H1 (cell line): ENCODE measurements around the gene WSCD1. TPM values are rescaled to one million over a fixed set of nuclear protein-coding genes. Genes with fewer than 3 reads are reported as not detected.

Experiments
- CTCF ChIA-PET: fragments of 300-600 bp; sonication (Branson Sonifier 250); formaldehyde crosslinking; loops from one replicate; lab custom pipeline; 2021; ENCODE audit not compliant: partially characterized antibody; lab: Charles Lee
- POLR2A ChIA-PET: fragments of 300-600 bp; sonication (Branson Sonifier 250); formaldehyde crosslinking; loops from one replicate; lab custom pipeline; 2021; ENCODE audit warnings: inconsistent platforms; ENCODE audit not compliant: partially characterized antibody; lab: Charles Lee
- DNase-seq, 2 experiments: peaks; one replicate each; pipeline versions ENCODE4 v3.0.0 to v3.0.0-alpha.2; 2010 to 2022; ENCODE audit warnings: low spot score in 2 of 2, low read depth in 1 of 2, mixed read lengths in 1 of 2
- FAIRE-seq: peaks from 2 replicates; lab custom pipeline; 2011; peaks lifted over from hg19 to GRCh38; lab: Jason Lieb, UNC
- H2AFZ ChIP-seq: 2 replicates; pipeline ENCODE4 v1.8.1; 2012; ENCODE audit warnings: low read length, inconsistent platforms
- H2AK5ac ChIP-seq: 2 replicates; pipeline ENCODE4 v1.6.1; 2013; ENCODE audit warnings: low read depth, low read length
- H2BK120ac ChIP-seq: replicated peaks from 2 replicates; pipeline ENCODE3; 2013; ENCODE audit warnings: low read depth, low read length, inconsistent platforms
- H2BK12ac ChIP-seq: 2 replicates; pipeline ENCODE4 v1.6.1; 2013; ENCODE audit warnings: low read depth, low read length
- H2BK15ac ChIP-seq: 2 replicates; pipeline ENCODE4 v1.6.1; 2013; ENCODE audit warnings: low read length
- H2BK20ac ChIP-seq: 2 replicates; pipeline ENCODE4 v1.6.1; 2013; ENCODE audit warnings: low read length
- H2BK5ac ChIP-seq: 2 replicates; pipeline ENCODE4 v1.6.1; 2013; ENCODE audit warnings: low read depth, low read length
- H3K14ac ChIP-seq: 2 replicates; pipeline ENCODE4 v1.6.1; 2013; ENCODE audit warnings: inconsistent platforms; ENCODE audit not compliant: insufficient read length
- H3K18ac ChIP-seq: 2 replicates; pipeline ENCODE4 v1.6.1; 2013; ENCODE audit warnings: low read length; ENCODE audit errors: extremely low read depth
- H3K23ac ChIP-seq: 2 replicates; pipeline ENCODE4 v1.6.1; 2013; ENCODE audit warnings: inconsistent platforms; ENCODE audit not compliant: insufficient read length
- H3K23me2 ChIP-seq: 2 replicates; pipeline ENCODE4 v1.6.1; 2013; ENCODE audit warnings: low read depth, low read length
- H3K27ac ChIP-seq: 2 replicates; pipeline ENCODE4 v1.6.1; 2011; ENCODE audit warnings: low read depth, low read length, inconsistent platforms
- H3K27me3 ChIP-seq, 4 experiments: replicated peaks in 1 of 4; 1 replicate in 1 of 4; 2 replicates in 3 of 4; pipeline versions ENCODE4 v1.6.1 to v1.8.1; 2011 to 2013; ENCODE audit warnings: low read length in 3 of 4, mild to moderate bottlenecking in 3 of 4, inconsistent platforms in 2 of 4, mixed read lengths in 2 of 4, moderate library complexity in 1 of 4; ENCODE audit not compliant: control insufficient read depth in 3 of 4, insufficient read depth in 3 of 4; ENCODE audit errors: extremely low read depth in 1 of 4
- H3K36me3 ChIP-seq, 4 experiments: 2 replicates each; pipeline versions ENCODE4 v1.6.1 to v1.8.1; 2011 to 2013; ENCODE audit warnings: mild to moderate bottlenecking in 4 of 4, low read length in 3 of 4, moderate library complexity in 2 of 4, control low read depth in 1 of 4, inconsistent platforms in 1 of 4; ENCODE audit not compliant: insufficient read depth in 4 of 4, control insufficient read depth in 2 of 4
- H3K4ac ChIP-seq: replicated peaks from 2 replicates; pipeline ENCODE3; 2013; ENCODE audit warnings: low read length, low read depth, mixed read lengths, inconsistent platforms; ENCODE audit not compliant: insufficient read length
- H3K4me1 ChIP-seq, 4 experiments: replicated peaks in 1 of 4; 1 replicate in 1 of 4; 2 replicates in 3 of 4; pipeline versions ENCODE4 v1.6.1 to v1.8.1; 2011 to 2013; ENCODE audit warnings: low read length in 3 of 4, inconsistent platforms in 2 of 4, mixed read lengths in 1 of 4; ENCODE audit not compliant: insufficient read depth in 4 of 4, control insufficient read depth in 3 of 4
- H3K4me2 ChIP-seq, 2 experiments: 2 replicates each; pipeline versions ENCODE4 v1.6.1 to v1.8.1; 2011 to 2013; ENCODE audit warnings: low read depth in 2 of 2, low read length in 2 of 2, control low read depth in 1 of 2, inconsistent platforms in 1 of 2, mild to moderate bottlenecking in 1 of 2; ENCODE audit not compliant: insufficient read depth in 1 of 2
- H3K4me3 ChIP-seq, 4 experiments: fragments of 200-600, 300-600 bp in 1 of 4; sonication (generic), shearing (Covaris generic), sonication (Bioruptor Twin) in 1 of 4; 2 replicates each; pipeline versions ENCODE4 v1.5.1 to v1.8.1; 2011 to 2016; ENCODE audit warnings: low read length in 4 of 4, low read depth in 3 of 4, control low read depth in 2 of 4, inconsistent platforms in 2 of 4, mild to moderate bottlenecking in 2 of 4, mixed read lengths in 1 of 4, moderate library complexity in 1 of 4; ENCODE audit not compliant: insufficient read depth in 2 of 4; ENCODE audit errors: extremely low read depth in 1 of 4
- H3K56ac ChIP-seq: replicated peaks from 2 replicates; pipeline ENCODE3; 2013; ENCODE audit warnings: low read depth, mild to moderate bottlenecking, mixed read lengths, low read length, inconsistent platforms; ENCODE audit not compliant: insufficient read length
- H3K79me1 ChIP-seq: 2 replicates; pipeline ENCODE4 v1.6.1; 2013; ENCODE audit warnings: low read depth, low read length, control low read depth
- H3K79me2 ChIP-seq, 2 experiments: 2 replicates each; pipeline versions ENCODE4 v1.6.1 to v1.8.1; 2012 to 2013; ENCODE audit warnings: low read length in 2 of 2, mild to moderate bottlenecking in 2 of 2, inconsistent platforms in 1 of 2; ENCODE audit not compliant: insufficient read depth in 2 of 2, control insufficient read depth in 1 of 2
- H3K9ac ChIP-seq, 4 experiments: replicated peaks in 1 of 4; 1 replicate in 1 of 4; 2 replicates in 3 of 4; pipeline versions ENCODE4 v1.6.1 to v1.8.1; 2011 to 2013; ENCODE audit warnings: low read depth in 3 of 4, low read length in 3 of 4, control low read depth in 2 of 4, mild to moderate bottlenecking in 2 of 4, moderate library complexity in 2 of 4, inconsistent platforms in 1 of 4; ENCODE audit errors: extremely low read depth in 1 of 4
- H3K9me3 ChIP-seq, 2 experiments: 2 replicates each; pipeline versions ENCODE4 v1.6.1 to v1.8.1; 2012 to 2013; ENCODE audit warnings: mild to moderate bottlenecking in 2 of 2, moderate library complexity in 2 of 2, control low read depth in 1 of 2, inconsistent platforms in 1 of 2, low read depth in 1 of 2, low read length in 1 of 2, mixed read lengths in 1 of 2; ENCODE audit not compliant: insufficient read depth in 2 of 2
- H4K20me1 ChIP-seq, 2 experiments: replicated peaks in 1 of 2; 2 replicates each; pipeline versions ENCODE3 to v1.8.1; 2011 to 2013; ENCODE audit warnings: inconsistent platforms in 2 of 2, low read length in 2 of 2, mild to moderate bottlenecking in 1 of 2; ENCODE audit not compliant: insufficient read depth in 2 of 2, control insufficient read depth in 1 of 2
- H4K5ac ChIP-seq: 2 replicates; pipeline ENCODE4 v1.6.1; 2013; ENCODE audit warnings: low read length, low read depth, mixed read lengths, inconsistent platforms; ENCODE audit not compliant: insufficient read length
- H4K8ac ChIP-seq: 2 replicates; pipeline ENCODE4 v1.8.0; 2013; ENCODE audit warnings: mild to moderate bottlenecking, moderate library complexity, low read length, inconsistent platforms; ENCODE audit not compliant: insufficient read depth; ENCODE audit errors: extremely low read depth
- H4K91ac ChIP-seq: replicated peaks from 2 replicates; pipeline ENCODE3; 2013; ENCODE audit warnings: low read length, mixed read lengths, inconsistent platforms; ENCODE audit not compliant: insufficient read length
- CREB1 ChIP-seq: IDR thresholded peaks from 2 replicates; pipeline ENCODE4 v1.6.1; 2012; ENCODE audit warnings: inconsistent platforms
- MAFK ChIP-seq: IDR thresholded peaks from 2 replicates; pipeline ENCODE4 v1.6.1; 2012; ENCODE audit warnings: low read depth, mild to moderate bottlenecking, improper control_type of control experiment, low read length
- WGBS, 2 experiments: shearing (Covaris generic) in 1 of 2; methylation state at CpG; one replicate each; pipeline versions ENCODE4 v1.1.6 to v1.1.7; 2013 to 2015; ENCODE audit warnings: low lambda C conversion rate in 2 of 2, mixed read lengths in 2 of 2, inconsistent platforms in 1 of 2, low coverage in 1 of 2, missing lambda C conversion rate in 1 of 2; ENCODE audit not compliant: insufficient replicate concordance in 2 of 2, insufficient coverage in 1 of 2, insufficient read length in 1 of 2; ENCODE audit errors: extremely low coverage in 1 of 2, missing lambda C conversion rate in 1 of 2; 5-methylcytosine and 5-hydroxymethylcytosine counted together
- polyA plus RNA-seq, 7 experiments: library from polyadenylated mRNA; depleted of rRNA in 3 of 7; stranded (reverse) in 5 of 7; unstranded in 2 of 7; fragments of >200 nt in 5 of 7; fragments of 200-250 nt in 2 of 7; gene quantifications; 1 replicate in 5 of 7; 2 replicates in 1 of 7; 4 replicates in 1 of 7; pipeline versions ENCODE4 v1.2.1 to v1.2.3, GENCODE V29; 2011 to 2013; ENCODE audit warnings: missing spikeins in 2 of 7, mixed read lengths in 2 of 7
- total RNA-seq: library from RNA; stranded (reverse); fragmentation: NEBNext Ultra II Directional; extraction: Animal tissue kit (Norgen Biotek cat#: 25700); gene quantifications from 2 replicates; pipeline ENCODE4 v1.2.1, GENCODE V29; 2021

WSCD1 gene
- total and polyA plus RNA-seq, 2 of the 8 experiments (the other 6 are each of a cell fraction or from before 2014, with no cell fraction given), result 21.9 to 39.0 TPM

- Histone ChIP-seq H3K79me1 (no peaks in the 10 kb centered on the region), H3K56ac (no peak overlapping the region), H4K5ac (no peak overlapping the region), H3K9me3 (no peaks in the 10 kb centered on the region), H3K79me2 (no peaks in the 10 kb centered on the region), H2BK5ac (no peak overlapping the region), H4K20me1 (no peaks in the 10 kb centered on the region), H2AK5ac (0 out of 2 replicates have a peak overlapping the region, but pooled peaks have one; percentile 42), H3K27ac (no peak overlapping the region), H2BK15ac (no peak overlapping the region), H3K27me3 (no peaks in the 10 kb centered on the region), H3K4ac (no peak overlapping the region), H2BK20ac (0 out of 2 replicates have a peak overlapping the region, but pooled peaks have one; percentile 9), H4K91ac (no peak overlapping the region), H3K18ac (no peak overlapping the region), H4K8ac (no peak overlapping the region), H3K23me2 (no peaks in the 10 kb centered on the region; the same call in 1 of the 2 replicates), H3K9ac (no peak overlapping the region), H2AFZ (no peak overlapping the region), H3K14ac (no peak overlapping the region), H3K4me3 (no peak overlapping the region), H2BK12ac (peak overlapping the region; percentile 52; the same call in 1 of the 2 replicates), H3K4me1 (peaks cover 2 to 22% (median 19%) of the 10 kb centered on the region in 4 experiments), H3K36me3 (peaks cover 0 to 8% (median 2%) of the 10 kb centered on the region in 4 experiments; a peak in 2 of 8 replicates), H3K23ac (no peak overlapping the region), H2BK120ac (no peak overlapping the region), H3K4me2 (no peak overlapping the region)
- ChIA-PET POLR2A (no interaction called here), CTCF (interaction anchor here (1.3 kb wide), 1 partner anchor 306 kb away, joined by 5 read pairs; no protein-coding TSS in a partner anchor)
- TF ChIP-seq MAFK (no peak), CREB1 (no peak)
- WGBS, 2 experiments, result 92% methylated on average over 7 of the region's 8 CpGs; no CpG with 5 or more reads in 1 of the 2 experiments
- DNase-seq, result no peak
- no peak for FAIRE-seq
Measured at GRCh38 chr17:6099492-6099891, 29.3 kb downstream of the WSCD1 start.
